Measurements from ENCODE around the gene GRID1.

DNA sequence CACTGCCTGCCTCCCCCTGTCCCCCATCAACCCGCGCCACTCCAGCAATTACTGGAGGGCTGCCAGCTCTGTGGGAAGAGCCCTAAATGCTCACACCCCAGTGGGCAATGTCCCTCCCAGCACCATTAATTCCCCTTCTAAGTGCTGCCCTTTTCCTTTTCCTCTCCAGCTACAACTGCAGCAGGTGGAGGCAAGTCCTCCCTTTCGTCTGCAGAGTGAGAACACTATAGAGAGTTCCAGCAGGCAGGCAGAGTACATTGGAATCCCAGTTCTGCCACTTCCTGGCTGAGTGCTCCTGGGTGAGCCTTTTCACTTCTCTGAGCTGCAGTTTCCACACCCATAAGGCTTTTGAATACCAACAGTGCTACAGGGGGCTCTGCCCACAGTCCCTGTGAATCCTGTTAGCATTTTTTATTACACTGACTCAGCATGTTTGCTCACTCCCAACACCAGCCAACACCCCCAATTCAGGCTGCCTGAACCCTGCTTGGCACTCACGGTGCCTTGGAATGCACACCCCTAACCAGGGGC, 447.0 kb downstream of the GRID1 start:
- TF ChIP-seq POLR2AphosphoS5 (IDR thresholded peaks at IDR 0.05; ENCODE audit: insufficient read depth in 1 of 2, low read depth in 1 of 2): no peak
- no peak for TF ChIP-seq POLR2A (IDR thresholded peaks at IDR 0.05)
- TF ChIP-seq, protein P1, sequence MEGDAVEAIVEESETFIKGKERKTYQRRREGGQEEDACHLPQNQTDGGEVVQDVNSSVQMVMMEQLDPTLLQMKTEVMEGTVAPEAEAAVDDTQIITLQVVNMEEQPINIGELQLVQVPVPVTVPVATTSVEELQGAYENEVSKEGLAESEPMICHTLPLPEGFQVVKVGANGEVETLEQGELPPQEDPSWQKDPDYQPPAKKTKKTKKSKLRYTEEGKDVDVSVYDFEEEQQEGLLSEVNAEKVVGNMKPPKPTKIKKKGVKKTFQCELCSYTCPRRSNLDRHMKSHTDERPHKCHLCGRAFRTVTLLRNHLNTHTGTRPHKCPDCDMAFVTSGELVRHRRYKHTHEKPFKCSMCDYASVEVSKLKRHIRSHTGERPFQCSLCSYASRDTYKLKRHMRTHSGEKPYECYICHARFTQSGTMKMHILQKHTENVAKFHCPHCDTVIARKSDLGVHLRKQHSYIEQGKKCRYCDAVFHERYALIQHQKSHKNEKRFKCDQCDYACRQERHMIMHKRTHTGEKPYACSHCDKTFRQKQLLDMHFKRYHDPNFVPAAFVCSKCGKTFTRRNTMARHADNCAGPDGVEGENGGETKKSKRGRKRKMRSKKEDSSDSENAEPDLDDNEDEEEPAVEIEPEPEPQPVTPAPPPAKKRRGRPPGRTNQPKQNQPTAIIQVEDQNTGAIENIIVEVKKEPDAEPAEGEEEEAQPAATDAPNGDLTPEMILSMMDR (IDR thresholded peaks at IDR 0.05): no peak
